ENCODE results near the gene KLK1. TPM values are rescaled to one million over a fixed set of nuclear protein-coding genes. Genes with fewer than 3 reads are reported as not detected.
A peak's percentile ranks its signal among the peaks of the same experiment; 100 is the strongest.

The KLK1 gene
- total and polyA plus RNA-seq, 2 of the 13 experiments (the other 11 are each of a cell fraction or from before 2014, with no cell fraction given) = not detected

DNA sequence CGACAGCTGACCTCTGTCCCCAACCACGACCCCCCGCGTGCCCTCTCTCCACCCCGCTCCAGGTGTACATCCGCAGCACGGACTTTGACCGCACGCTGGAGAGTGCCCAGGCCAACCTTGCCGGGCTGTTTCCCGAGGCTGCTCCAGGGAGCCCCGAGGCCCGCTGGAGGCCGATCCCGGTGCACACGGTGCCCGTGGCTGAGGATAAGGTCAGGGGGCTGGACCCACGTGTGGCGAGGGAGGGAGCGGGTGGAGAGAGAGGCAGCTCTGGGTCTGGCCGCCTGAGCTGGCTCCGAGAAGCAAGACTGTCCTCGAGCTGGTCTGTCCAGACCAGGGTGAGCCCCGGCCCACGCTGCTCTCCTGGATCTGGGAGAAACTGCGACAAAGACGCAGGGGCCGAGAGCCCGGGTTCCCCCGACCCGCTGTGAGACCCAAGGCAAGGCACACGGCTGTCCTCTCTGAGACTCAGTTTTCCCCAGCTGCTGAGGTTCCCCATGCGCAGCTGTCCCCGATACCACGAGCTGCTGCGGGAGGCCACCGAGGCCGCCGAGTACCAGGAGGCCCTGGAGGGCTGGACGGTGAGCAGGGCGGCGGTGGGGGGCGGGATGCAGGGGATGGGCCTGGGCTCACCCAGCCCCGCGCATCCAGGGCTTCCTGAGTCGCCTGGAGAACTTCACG lies 31.9 kb downstream of the KLK1 start (continued):
- TF ChIP-seq, protein P1, sequence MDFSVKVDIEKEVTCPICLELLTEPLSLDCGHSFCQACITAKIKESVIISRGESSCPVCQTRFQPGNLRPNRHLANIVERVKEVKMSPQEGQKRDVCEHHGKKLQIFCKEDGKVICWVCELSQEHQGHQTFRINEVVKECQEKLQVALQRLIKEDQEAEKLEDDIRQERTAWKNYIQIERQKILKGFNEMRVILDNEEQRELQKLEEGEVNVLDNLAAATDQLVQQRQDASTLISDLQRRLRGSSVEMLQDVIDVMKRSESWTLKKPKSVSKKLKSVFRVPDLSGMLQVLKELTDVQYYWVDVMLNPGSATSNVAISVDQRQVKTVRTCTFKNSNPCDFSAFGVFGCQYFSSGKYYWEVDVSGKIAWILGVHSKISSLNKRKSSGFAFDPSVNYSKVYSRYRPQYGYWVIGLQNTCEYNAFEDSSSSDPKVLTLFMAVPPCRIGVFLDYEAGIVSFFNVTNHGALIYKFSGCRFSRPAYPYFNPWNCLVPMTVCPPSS (IDR thresholded peaks at IDR 0.05) = no peak
- no peak for TF ChIP-seq RBFOX2 (IDR thresholded peaks at IDR 0.05; ENCODE audit: low read depth, low read length)
- TF ChIP-seq ZBTB38 (CRISPR knock-in tag; IDR thresholded peaks at IDR 0.05) = no peak
- peak in 1 of 2 experiments; percentile 89; a peak in 2 of 4 replicates for TF ChIP-seq NR2F1 (CRISPR knock-in tag; IDR thresholded peaks at IDR 0.05)
- no peak for TF ChIP-seq PHF21A (CRISPR knock-in tag; IDR thresholded peaks at IDR 0.05)
- no peak for TF ChIP-seq PAX8 (CRISPR knock-in tag; IDR thresholded peaks at IDR 0.05; ENCODE audit: borderline replicate concordance)
- TF ChIP-seq MIXL1 (CRISPR knock-in tag; IDR thresholded peaks at IDR 0.05) = no peak
- no peak for TF ChIP-seq ZNF605 (CRISPR knock-in tag; IDR thresholded peaks at IDR 0.05)
- TF ChIP-seq, protein P2, sequence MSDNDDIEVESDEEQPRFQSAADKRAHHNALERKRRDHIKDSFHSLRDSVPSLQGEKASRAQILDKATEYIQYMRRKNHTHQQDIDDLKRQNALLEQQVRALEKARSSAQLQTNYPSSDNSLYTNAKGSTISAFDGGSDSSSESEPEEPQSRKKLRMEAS (IDR thresholded peaks at IDR 0.05) = peak; percentile 71
- no peak for TF ChIP-seq ZNF761 (CRISPR knock-in tag; conservative IDR thresholded peaks at IDR 0.05)
- no peak for TF ChIP-seq FOXC1 (CRISPR knock-in tag; IDR thresholded peaks at IDR 0.05; ENCODE audit: borderline replicate concordance)
- no peak for TF ChIP-seq BHLHE40 (IDR thresholded peaks at IDR 0.05; ENCODE audit: low read length)
- TF ChIP-seq HDAC2 (CRISPR knock-in tag; IDR thresholded peaks at IDR 0.05) = no peak
- no peak for TF ChIP-seq RFXAP (CRISPR knock-in tag; IDR thresholded peaks at IDR 0.05; ENCODE audit: borderline replicate concordance)
- TF ChIP-seq, protein P3, sequence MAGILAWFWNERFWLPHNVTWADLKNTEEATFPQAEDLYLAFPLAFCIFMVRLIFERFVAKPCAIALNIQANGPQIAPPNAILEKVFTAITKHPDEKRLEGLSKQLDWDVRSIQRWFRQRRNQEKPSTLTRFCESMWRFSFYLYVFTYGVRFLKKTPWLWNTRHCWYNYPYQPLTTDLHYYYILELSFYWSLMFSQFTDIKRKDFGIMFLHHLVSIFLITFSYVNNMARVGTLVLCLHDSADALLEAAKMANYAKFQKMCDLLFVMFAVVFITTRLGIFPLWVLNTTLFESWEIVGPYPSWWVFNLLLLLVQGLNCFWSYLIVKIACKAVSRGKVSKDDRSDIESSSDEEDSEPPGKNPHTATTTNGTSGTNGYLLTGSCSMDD (CRISPR knock-in tag; IDR thresholded peaks at IDR 0.05) = no peak
- TF ChIP-seq HNRNPL (IDR thresholded peaks at IDR 0.05; ENCODE audit: low read depth, low read length) = 0 out of 2 replicates have a peak, but pooled peaks have one; percentile 30
- TF ChIP-seq ZNF674 (CRISPR knock-in tag; IDR thresholded peaks at IDR 0.05; ENCODE audit: low read depth) = no peak
- peak; percentile 52; the same call in 1 of the 2 replicates for TF ChIP-seq NRL (CRISPR knock-in tag; IDR thresholded peaks at IDR 0.05; ENCODE audit: borderline replicate concordance)
- no peak for TF ChIP-seq ZFP36L1 (CRISPR knock-in tag; IDR thresholded peaks at IDR 0.05)
- TF ChIP-seq, protein P4, sequence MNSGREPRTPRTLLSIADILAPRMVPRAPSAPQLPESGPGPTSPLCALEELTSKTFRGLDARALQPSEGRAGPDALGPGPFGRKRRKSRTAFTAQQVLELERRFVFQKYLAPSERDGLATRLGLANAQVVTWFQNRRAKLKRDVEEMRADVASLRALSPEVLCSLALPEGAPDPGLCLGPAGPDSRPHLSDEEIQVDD (CRISPR knock-in tag; IDR thresholded peaks at IDR 0.05; ENCODE audit: borderline replicate concordance) = no peak
- no peak for TF ChIP-seq ZSCAN31 (CRISPR knock-in tag; IDR thresholded peaks at IDR 0.05; ENCODE audit: low read depth)
- TF ChIP-seq, protein P5, sequence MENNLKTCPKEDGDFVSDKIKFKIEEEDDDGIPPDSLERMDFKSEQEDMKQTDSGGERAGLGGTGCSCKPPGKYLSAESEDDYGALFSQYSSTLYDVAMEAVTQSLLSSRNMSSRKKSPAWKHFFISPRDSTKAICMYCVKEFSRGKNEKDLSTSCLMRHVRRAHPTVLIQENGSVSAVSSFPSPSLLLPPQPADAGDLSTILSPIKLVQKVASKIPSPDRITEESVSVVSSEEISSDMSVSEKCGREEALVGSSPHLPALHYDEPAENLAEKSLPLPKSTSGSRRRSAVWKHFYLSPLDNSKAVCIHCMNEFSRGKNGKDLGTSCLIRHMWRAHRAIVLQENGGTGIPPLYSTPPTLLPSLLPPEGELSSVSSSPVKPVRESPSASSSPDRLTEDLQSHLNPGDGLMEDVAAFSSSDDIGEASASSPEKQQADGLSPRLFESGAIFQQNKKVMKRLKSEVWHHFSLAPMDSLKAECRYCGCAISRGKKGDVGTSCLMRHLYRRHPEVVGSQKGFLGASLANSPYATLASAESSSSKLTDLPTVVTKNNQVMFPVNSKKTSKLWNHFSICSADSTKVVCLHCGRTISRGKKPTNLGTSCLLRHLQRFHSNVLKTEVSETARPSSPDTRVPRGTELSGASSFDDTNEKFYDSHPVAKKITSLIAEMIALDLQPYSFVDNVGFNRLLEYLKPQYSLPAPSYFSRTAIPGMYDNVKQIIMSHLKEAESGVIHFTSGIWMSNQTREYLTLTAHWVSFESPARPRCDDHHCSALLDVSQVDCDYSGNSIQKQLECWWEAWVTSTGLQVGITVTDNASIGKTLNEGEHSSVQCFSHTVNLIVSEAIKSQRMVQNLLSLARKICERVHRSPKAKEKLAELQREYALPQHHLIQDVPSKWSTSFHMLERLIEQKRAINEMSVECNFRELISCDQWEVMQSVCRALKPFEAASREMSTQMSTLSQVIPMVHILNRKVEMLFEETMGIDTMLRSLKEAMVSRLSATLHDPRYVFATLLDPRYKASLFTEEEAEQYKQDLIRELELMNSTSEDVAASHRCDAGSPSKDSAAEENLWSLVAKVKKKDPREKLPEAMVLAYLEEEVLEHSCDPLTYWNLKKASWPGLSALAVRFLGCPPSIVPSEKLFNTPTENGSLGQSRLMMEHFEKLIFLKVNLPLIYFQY (CRISPR knock-in tag; IDR thresholded peaks at IDR 0.05; ENCODE audit: borderline replicate concordance) = no peak
- no peak for TF ChIP-seq ZNF577 (CRISPR knock-in tag; IDR thresholded peaks at IDR 0.05; ENCODE audit: borderline replicate concordance, low read depth)
- TF ChIP-seq ZNF552 (CRISPR knock-in tag; IDR thresholded peaks at IDR 0.05; ENCODE audit: borderline replicate concordance) = no peak
- no peak for TF ChIP-seq ZMYM4 (CRISPR knock-in tag; IDR thresholded peaks at IDR 0.05)

Data from HepG2 (cell line).